ENCODE measurements around the gene CACNA2D3. TPM values are rescaled to one million over a fixed set of nuclear protein-coding genes. Genes with fewer than 3 reads are reported as not detected.
A peak's percentile ranks its signal among the peaks of the same experiment; 100 is the strongest.

The CACNA2D3 gene
- total and polyA plus RNA-seq, 9 donors = 1.4 to 3.1 (median 2.3) TPM

GRCh38 chr3:54547051-54547450 lies 424.7 kb downstream of the CACNA2D3 start:
- H3K36me3 ChIP-seq (ENCODE audit: control insufficient read depth, insufficient read depth, low read length) = no peaks in the 10 kb centered on the region
- no peaks in the 10 kb centered on the region for H3K9me3 ChIP-seq (replicated peaks; ENCODE audit: control insufficient read depth, low read depth, low read length)
- H3K27me3 ChIP-seq (ENCODE audit: control insufficient read depth, insufficient read depth, low read length) = no peaks in the 10 kb centered on the region
- no peak overlapping the region for H3K27ac ChIP-seq (ENCODE audit: low read length)
- H3K4me1 ChIP-seq (ENCODE audit: control insufficient read depth, insufficient read depth, low read length) = peaks cover 11% of the 10 kb centered on the region
- DNase-seq = peak; percentile 27
- 60% methylated on average over 1 of the region's 2 CpGs for WGBS (ENCODE audit: insufficient coverage)
- no peak overlapping the region for H3K4me3 ChIP-seq (ENCODE audit: low read length)

DNA sequence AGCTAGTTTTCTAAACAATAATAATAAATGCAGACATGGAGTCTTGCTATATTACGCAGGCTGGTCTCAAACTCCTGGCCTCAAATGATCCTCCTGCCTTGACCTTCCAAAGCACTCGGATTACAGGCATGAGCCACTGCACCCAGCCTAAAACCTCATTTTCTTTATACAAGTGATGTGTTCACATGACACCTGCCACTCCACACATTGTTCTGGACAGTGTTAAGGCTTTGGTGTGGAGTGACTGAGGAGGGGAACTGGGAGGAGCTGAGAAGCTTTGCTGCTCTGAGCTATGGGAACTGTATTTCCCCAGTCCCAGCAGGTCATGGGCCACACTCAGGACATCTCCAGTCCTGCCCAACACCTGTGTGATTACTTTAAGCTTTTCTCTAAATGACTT lies 425.5 kb downstream of the CACNA2D3 start:
- no peak overlapping the region for H3K4me3 ChIP-seq (ENCODE audit: low read length)
- peaks cover 11% of the 10 kb centered on the region for H3K4me1 ChIP-seq (ENCODE audit: control insufficient read depth, insufficient read depth, low read length)
- H3K9me3 ChIP-seq (replicated peaks; ENCODE audit: control insufficient read depth, low read depth, low read length) = no peaks in the 10 kb centered on the region
- no peak overlapping the region for H3K27ac ChIP-seq (ENCODE audit: low read length)
- DNase-seq = no peak
- 77% methylated on average over 2 of the region's 2 CpGs for WGBS (ENCODE audit: insufficient coverage)
- no peaks in the 10 kb centered on the region for H3K36me3 ChIP-seq (ENCODE audit: control insufficient read depth, insufficient read depth, low read length)
- no peaks in the 10 kb centered on the region for H3K27me3 ChIP-seq (ENCODE audit: control insufficient read depth, insufficient read depth, low read length)

DNA sequence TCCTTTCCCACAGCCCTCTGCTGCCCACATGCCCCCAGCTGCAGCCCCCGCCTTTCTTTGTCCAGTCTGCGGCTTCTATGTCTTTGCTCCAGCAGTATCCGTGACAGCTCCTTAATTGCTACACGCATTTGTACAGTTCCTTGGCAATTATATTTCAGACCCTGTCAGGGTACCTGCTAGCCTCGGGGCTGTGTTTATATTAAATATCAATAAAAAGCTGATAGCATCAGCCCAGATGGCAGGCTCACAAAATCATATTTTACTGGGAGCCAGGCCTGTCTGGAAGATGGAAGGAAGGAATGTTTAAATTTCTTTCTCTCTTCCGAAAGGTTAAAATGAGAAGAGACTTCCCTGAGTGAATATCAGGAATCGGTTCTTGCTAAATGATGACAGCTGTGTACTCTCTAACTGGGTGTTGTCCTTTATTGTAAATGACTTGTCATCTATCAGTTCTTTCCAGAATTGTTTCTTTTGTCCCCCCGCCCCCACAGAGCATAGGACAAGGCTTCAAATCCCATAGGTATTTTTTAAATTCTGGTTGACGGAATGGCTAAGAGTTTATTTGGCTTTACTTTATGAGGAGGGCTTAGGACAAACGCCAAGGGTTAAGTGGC lies 427.4 kb downstream of the CACNA2D3 start:
- H3K27ac ChIP-seq (ENCODE audit: low read length) = no peak overlapping the region
- peaks cover 11% of the 10 kb centered on the region for H3K4me1 ChIP-seq (ENCODE audit: control insufficient read depth, insufficient read depth, low read length)
- no peak overlapping the region for H3K4me3 ChIP-seq (ENCODE audit: low read length)
- H3K36me3 ChIP-seq (ENCODE audit: control insufficient read depth, insufficient read depth, low read length) = no peaks in the 10 kb centered on the region
- H3K27me3 ChIP-seq (ENCODE audit: control insufficient read depth, insufficient read depth, low read length) = no peaks in the 10 kb centered on the region
- H3K9me3 ChIP-seq (replicated peaks; ENCODE audit: control insufficient read depth, low read depth, low read length) = no peaks in the 10 kb centered on the region
- no CpG with 5 or more reads among the region's 10 CpGs for WGBS (ENCODE audit: insufficient coverage)
- peak; percentile 32 for DNase-seq

DNA sequence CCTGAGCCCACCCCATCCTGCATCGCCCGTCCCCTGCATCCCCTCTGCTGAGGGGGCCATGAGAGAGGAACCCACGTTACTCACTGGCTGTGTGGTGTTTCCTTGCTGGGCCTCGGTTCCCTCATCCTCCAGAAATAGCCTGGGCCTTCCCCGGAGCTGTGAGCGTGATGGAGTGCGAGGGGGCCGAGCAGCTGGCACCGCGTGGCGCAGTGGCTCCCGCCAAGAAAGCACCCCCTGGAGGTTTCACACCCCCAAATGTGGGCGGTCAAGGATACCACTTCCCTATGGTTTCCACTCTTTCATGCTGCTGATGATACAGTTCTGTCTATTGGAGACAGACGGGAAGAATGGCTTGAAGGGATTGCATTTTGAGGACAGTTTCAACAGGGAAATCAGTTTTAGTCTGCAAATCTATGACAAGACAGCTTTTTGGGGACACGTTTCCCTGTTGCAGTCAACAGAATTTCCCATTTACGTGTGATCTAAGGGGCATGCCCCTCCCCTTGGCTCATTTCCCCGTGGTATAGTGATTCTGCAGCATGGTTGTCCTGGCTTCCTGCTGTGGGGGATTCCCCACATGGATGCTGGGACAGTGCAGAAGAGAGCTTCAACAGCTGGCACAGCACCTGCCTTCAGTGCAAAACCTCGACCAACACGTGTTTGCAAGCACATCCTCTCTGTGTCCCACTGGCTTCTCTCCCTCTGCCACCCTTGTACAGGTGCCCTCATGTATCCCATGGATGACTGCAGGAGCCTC lies 428.0 kb downstream of the CACNA2D3 start:
- Histone ChIP-seq H3K27ac (ENCODE audit: low read length) (no peak overlapping the region), H3K9me3 (replicated peaks; ENCODE audit: control insufficient read depth, low read depth, low read length) (no peaks in the 10 kb centered on the region), H3K4me3 (ENCODE audit: low read length) (no peak overlapping the region), H3K4me1 (ENCODE audit: control insufficient read depth, insufficient read depth, low read length) (peaks cover 11% of the 10 kb centered on the region), H3K36me3 (ENCODE audit: control insufficient read depth, insufficient read depth, low read length) (no peaks in the 10 kb centered on the region), H3K27me3 (ENCODE audit: control insufficient read depth, insufficient read depth, low read length) (no peaks in the 10 kb centered on the region)
- DNase-seq = no peak
- WGBS (ENCODE audit: insufficient coverage) = 73% methylated on average over 10 of the region's 19 CpGs

GRCh38 chr3:54556630-54557029 lies 434.3 kb downstream of the CACNA2D3 start:
- H3K27ac ChIP-seq (ENCODE audit: low read length) = no peak overlapping the region
- no peaks in the 10 kb centered on the region for H3K36me3 ChIP-seq (ENCODE audit: control insufficient read depth, insufficient read depth, low read length)
- no peaks in the 10 kb centered on the region for H3K27me3 ChIP-seq (ENCODE audit: control insufficient read depth, insufficient read depth, low read length)
- no peaks in the 10 kb centered on the region for H3K4me1 ChIP-seq (ENCODE audit: control insufficient read depth, insufficient read depth, low read length)
- WGBS (ENCODE audit: insufficient coverage) = no CpG with 5 or more reads among the region's 4 CpGs
- DNase-seq = no peak
- H3K4me3 ChIP-seq (ENCODE audit: low read length) = no peak overlapping the region
- no peaks in the 10 kb centered on the region for H3K9me3 ChIP-seq (replicated peaks; ENCODE audit: control insufficient read depth, low read depth, low read length)

- peak; percentile 21 for DNase-seq
- no peaks in the 10 kb centered on the region for H3K36me3 ChIP-seq (ENCODE audit: control insufficient read depth, insufficient read depth, low read length)
- 89% methylated on average over 5 of the region's 12 CpGs for WGBS (ENCODE audit: insufficient coverage)
- no peak overlapping the region for H3K4me3 ChIP-seq (ENCODE audit: low read length)
- no peaks in the 10 kb centered on the region for H3K9me3 ChIP-seq (replicated peaks; ENCODE audit: control insufficient read depth, low read depth, low read length)
- H3K4me1 ChIP-seq (ENCODE audit: control insufficient read depth, insufficient read depth, low read length) = no peaks in the 10 kb centered on the region
- H3K27ac ChIP-seq (ENCODE audit: low read length) = no peak overlapping the region
- H3K27me3 ChIP-seq (ENCODE audit: control insufficient read depth, insufficient read depth, low read length) = no peaks in the 10 kb centered on the region
Measured at GRCh38 chr3:54557538-54558428, 435.4 kb downstream of the CACNA2D3 start.

DNA sequence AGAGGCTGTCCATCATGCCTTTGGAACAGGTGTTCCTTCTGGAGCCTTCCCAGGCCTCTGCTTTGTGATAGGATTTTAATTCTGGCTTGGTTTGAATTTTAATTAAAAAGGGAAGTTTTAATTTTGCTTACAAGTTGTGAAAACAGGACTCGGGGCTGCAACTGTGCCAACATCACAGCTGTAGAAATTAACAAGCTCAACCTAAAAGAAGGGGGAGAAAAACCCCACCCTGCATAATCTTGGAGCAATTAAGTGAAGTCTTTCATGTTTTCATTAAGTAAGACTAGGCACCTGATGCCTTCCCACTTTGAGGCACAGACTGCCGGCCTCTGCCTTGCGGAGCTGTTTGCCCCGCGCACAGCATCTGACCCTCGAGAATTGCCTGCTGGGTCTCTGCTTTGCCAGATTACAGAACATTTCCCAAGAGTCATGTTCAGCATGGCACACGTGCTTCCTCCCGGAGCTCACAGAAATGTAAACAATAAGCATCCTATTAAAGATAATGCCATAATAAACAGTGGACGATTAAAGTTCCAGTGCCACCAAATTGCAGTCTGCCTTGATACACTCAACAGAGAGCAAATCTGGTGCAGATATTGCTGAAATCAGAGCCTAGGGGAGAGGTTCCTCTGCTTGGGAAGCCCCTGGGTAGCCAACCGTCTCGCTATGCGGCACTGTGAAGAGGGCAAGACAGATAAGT lies 441.3 kb downstream of the CACNA2D3 start:
- Histone ChIP-seq H3K9me3 (replicated peaks; ENCODE audit: control insufficient read depth, low read depth, low read length) (no peaks in the 10 kb centered on the region), H3K27me3 (ENCODE audit: control insufficient read depth, insufficient read depth, low read length) (no peaks in the 10 kb centered on the region), H3K4me3 (ENCODE audit: low read length) (no peak overlapping the region), H3K36me3 (ENCODE audit: control insufficient read depth, insufficient read depth, low read length) (no peaks in the 10 kb centered on the region), H3K27ac (ENCODE audit: low read length) (no peak overlapping the region), H3K4me1 (ENCODE audit: control insufficient read depth, insufficient read depth, low read length) (no peaks in the 10 kb centered on the region)
- no peak for DNase-seq
- 79% methylated on average over 6 of the region's 12 CpGs for WGBS (ENCODE audit: insufficient coverage)

GRCh38 chr3:54564374-54564925 lies 442.1 kb downstream of the CACNA2D3 start:
- H3K27me3 ChIP-seq (ENCODE audit: control insufficient read depth, insufficient read depth, low read length) = no peaks in the 10 kb centered on the region
- H3K9me3 ChIP-seq (replicated peaks; ENCODE audit: control insufficient read depth, low read depth, low read length) = no peaks in the 10 kb centered on the region
- no peaks in the 10 kb centered on the region for H3K36me3 ChIP-seq (ENCODE audit: control insufficient read depth, insufficient read depth, low read length)
- no peak overlapping the region for H3K4me3 ChIP-seq (ENCODE audit: low read length)
- WGBS (ENCODE audit: insufficient coverage) = 91% methylated on average over 3 of the region's 6 CpGs
- H3K27ac ChIP-seq (ENCODE audit: low read length) = no peak overlapping the region
- DNase-seq = no peak
- H3K4me1 ChIP-seq (ENCODE audit: control insufficient read depth, insufficient read depth, low read length) = no peaks in the 10 kb centered on the region

DNA sequence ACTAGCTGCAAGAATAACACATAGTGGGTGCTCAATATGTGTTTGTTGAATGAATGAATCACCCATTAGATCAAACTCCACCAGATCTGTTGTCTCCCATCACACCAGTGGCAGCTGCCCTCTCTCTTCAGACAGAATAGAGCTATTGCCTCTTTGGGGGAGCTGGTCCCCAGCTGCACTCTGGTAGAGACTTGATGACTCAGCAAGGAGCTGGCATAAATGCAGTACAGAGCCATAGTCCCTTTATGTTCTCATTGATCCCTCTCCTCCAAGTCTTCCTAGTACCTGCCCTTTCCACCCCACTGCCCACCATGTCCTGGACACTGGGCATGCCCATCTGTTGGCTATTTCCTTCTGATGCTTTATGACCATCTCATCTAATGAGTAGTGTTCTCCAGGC lies 443.6 kb downstream of the CACNA2D3 start:
- Histone ChIP-seq H3K9me3 (replicated peaks; ENCODE audit: control insufficient read depth, low read depth, low read length) (no peaks in the 10 kb centered on the region), H3K27me3 (ENCODE audit: control insufficient read depth, insufficient read depth, low read length) (no peaks in the 10 kb centered on the region), H3K36me3 (ENCODE audit: control insufficient read depth, insufficient read depth, low read length) (no peaks in the 10 kb centered on the region), H3K27ac (ENCODE audit: low read length) (no peak overlapping the region), H3K4me1 (ENCODE audit: control insufficient read depth, insufficient read depth, low read length) (no peaks in the 10 kb centered on the region), H3K4me3 (ENCODE audit: low read length) (no peak overlapping the region)
- no peak for DNase-seq

All from muscle of leg (tissue), 11 donors.